Chondrocyte (in vitro differentiated cells): Measurements from ENCODE around the gene STPG2. TPM values are rescaled to one million over a fixed set of nuclear protein-coding genes. Genes with fewer than 3 reads are reported as not detected.

Experiments
- DNase-seq: peaks from one replicate; pipeline ENCODE4 v3.0.0; 2021; ENCODE audit warnings: mixed read lengths, low spot score
- H3K27ac Mint-ChIP-seq: one replicate; pipeline ENCODE4 v1.8.0; 2021; ENCODE audit warnings: mild to moderate bottlenecking, moderate library complexity, mixed read lengths; ENCODE audit not compliant: unreplicated experiment
- H3K27me3 Mint-ChIP-seq: 2 replicates; pipeline ENCODE4 v1.8.0; 2021; ENCODE audit warnings: low read depth, mixed read lengths
- H3K36me3 Mint-ChIP-seq: 2 replicates; pipeline ENCODE4 v1.8.0; 2021; ENCODE audit warnings: low read depth, mixed read lengths
- H3K4me1 Mint-ChIP-seq: 2 replicates; pipeline ENCODE4 v1.8.0; 2021; ENCODE audit warnings: low read depth, mild to moderate bottlenecking, mixed read lengths
- H3K4me3 Mint-ChIP-seq: one replicate; pipeline ENCODE4 v1.8.0; 2021; ENCODE audit warnings: mild to moderate bottlenecking, moderate library complexity, mixed read lengths; ENCODE audit not compliant: unreplicated experiment
- H3K9me3 Mint-ChIP-seq: 2 replicates; pipeline ENCODE4 v1.8.0; 2021; ENCODE audit warnings: low read depth, mixed read lengths
- total RNA-seq: library from RNA; stranded (reverse); gene quantifications from 3 replicates; pipeline ENCODE4 v1.2.1, GENCODE V29; 2021
- TF ChIP-seq, protein P1 (sequence below): fragments of 200-600 bp; sonication (generic); IDR thresholded peaks from 2 replicates; pipeline ENCODE4 v1.5.0; 2021; ENCODE audit warnings: antibody characterized with exemption, mild to moderate bottlenecking, moderate library complexity

The STPG2 gene
- total RNA-seq, 1 donor from 2014 or later = 0.12 TPM

- H3K9me3 Mint-ChIP-seq = peaks cover 7% of the 10 kb centered on the region
- no peak overlapping the region for H3K4me3 Mint-ChIP-seq
- H3K4me1 Mint-ChIP-seq = peaks cover 8% of the 10 kb centered on the region
- no peak overlapping the region for H3K27ac Mint-ChIP-seq
- no peak for DNase-seq
- H3K27me3 Mint-ChIP-seq = peaks cover 8% of the 10 kb centered on the region
- peaks cover 4% of the 10 kb centered on the region for H3K36me3 Mint-ChIP-seq
- TF ChIP-seq, protein P1, sequence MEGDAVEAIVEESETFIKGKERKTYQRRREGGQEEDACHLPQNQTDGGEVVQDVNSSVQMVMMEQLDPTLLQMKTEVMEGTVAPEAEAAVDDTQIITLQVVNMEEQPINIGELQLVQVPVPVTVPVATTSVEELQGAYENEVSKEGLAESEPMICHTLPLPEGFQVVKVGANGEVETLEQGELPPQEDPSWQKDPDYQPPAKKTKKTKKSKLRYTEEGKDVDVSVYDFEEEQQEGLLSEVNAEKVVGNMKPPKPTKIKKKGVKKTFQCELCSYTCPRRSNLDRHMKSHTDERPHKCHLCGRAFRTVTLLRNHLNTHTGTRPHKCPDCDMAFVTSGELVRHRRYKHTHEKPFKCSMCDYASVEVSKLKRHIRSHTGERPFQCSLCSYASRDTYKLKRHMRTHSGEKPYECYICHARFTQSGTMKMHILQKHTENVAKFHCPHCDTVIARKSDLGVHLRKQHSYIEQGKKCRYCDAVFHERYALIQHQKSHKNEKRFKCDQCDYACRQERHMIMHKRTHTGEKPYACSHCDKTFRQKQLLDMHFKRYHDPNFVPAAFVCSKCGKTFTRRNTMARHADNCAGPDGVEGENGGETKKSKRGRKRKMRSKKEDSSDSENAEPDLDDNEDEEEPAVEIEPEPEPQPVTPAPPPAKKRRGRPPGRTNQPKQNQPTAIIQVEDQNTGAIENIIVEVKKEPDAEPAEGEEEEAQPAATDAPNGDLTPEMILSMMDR = peak; percentile 72
Measured at GRCh38 chr4:98113012-98113411, 30.3 kb downstream of the STPG2 start.

GRCh38 chr4:98110929-98111328 is 32.3 kb downstream of the STPG2 start:
- no peak for DNase-seq
- TF ChIP-seq, protein P1 = no peak
- H3K27ac Mint-ChIP-seq = no peak overlapping the region
- H3K4me3 Mint-ChIP-seq = no peak overlapping the region
- H3K36me3 Mint-ChIP-seq = no peaks in the 10 kb centered on the region
- no peaks in the 10 kb centered on the region for H3K9me3 Mint-ChIP-seq
- H3K27me3 Mint-ChIP-seq = peaks cover 12% of the 10 kb centered on the region
- peaks cover 16% of the 10 kb centered on the region for H3K4me1 Mint-ChIP-seq

GRCh38 chr4:98110214-98110613 is 33.1 kb downstream of the STPG2 start:
- H3K9me3 Mint-ChIP-seq = no peaks in the 10 kb centered on the region
- H3K27me3 Mint-ChIP-seq = peaks cover 12% of the 10 kb centered on the region
- H3K4me3 Mint-ChIP-seq = no peak overlapping the region
- peaks cover 16% of the 10 kb centered on the region for H3K4me1 Mint-ChIP-seq
- DNase-seq = no peak
- no peaks in the 10 kb centered on the region for H3K36me3 Mint-ChIP-seq
- H3K27ac Mint-ChIP-seq = no peak overlapping the region
- TF ChIP-seq, protein P1 = no peak

DNA sequence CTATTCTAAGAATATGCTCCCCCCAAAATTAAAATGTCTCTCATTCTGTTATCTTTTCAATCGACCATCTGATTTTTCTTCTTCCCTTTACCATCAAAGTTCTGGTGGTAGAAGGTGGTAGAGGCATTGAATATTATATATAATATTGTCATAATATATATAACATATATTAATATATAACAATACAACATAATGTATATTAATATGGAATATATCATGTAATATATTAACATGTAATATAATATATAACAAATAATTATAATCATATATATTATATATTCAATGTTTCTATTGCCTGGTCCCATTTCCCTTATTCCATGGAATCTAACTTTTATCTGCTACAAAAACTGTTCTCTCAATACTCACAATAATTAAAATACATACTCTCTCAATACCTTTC is 40.6 kb downstream of the STPG2 start:
- Mint-ChIP-seq H3K4me3 (no peak overlapping the region), H3K9me3 (no peaks in the 10 kb centered on the region), H3K4me1 (peaks cover 7% of the 10 kb centered on the region), H3K27me3 (peaks cover 13% of the 10 kb centered on the region), H3K27ac (no peak overlapping the region), H3K36me3 (no peaks in the 10 kb centered on the region)
- TF ChIP-seq, protein P1 = no peak
- no peak for DNase-seq

GRCh38 chr4:98101988-98102387 is 41.3 kb downstream of the STPG2 start:
- no peaks in the 10 kb centered on the region for H3K36me3 Mint-ChIP-seq
- no peak for DNase-seq
- H3K9me3 Mint-ChIP-seq = no peaks in the 10 kb centered on the region
- peaks cover 10% of the 10 kb centered on the region for H3K27me3 Mint-ChIP-seq
- H3K4me1 Mint-ChIP-seq = peaks cover under 1% of the 10 kb centered on the region
- TF ChIP-seq, protein P1 = no peak
- no peak overlapping the region for H3K27ac Mint-ChIP-seq
- no peak overlapping the region for H3K4me3 Mint-ChIP-seq
